HEK293 (cell line): ENCODE results near the gene AGFG1.

Experiments used
- CTCF ChIA-PET: fragments of 350-600 bp; formaldehyde crosslinking; extraction: SDS; loops from one replicate; lab custom pipeline; 2021; ENCODE audit warnings: antibody characterized with exemption; lab: Yijun Ruan, JAX
- POLR2A ChIA-PET: fragments of 300-600 bp; formaldehyde crosslinking; extraction: SDS; loops from one replicate; lab custom pipeline; 2020; ENCODE audit warnings: antibody characterized with exemption, inconsistent platforms; lab: Yijun Ruan, JAX
- H3K27ac ChIP-seq: fragments of 200-500 bp; sonication (Bioruptor generic); 2 replicates; pipeline ENCODE4 v1.5.1; 2014; ENCODE audit warnings: low read depth, low read length, control low read depth, inconsistent platforms; ENCODE audit errors: extremely low read depth
- H3K36me3 ChIP-seq, 2 experiments: fragments of 200-500 bp in 1 of 2; sonication (Bioruptor generic) in 1 of 2; 1 replicate in 1 of 2; 2 replicates in 1 of 2; pipeline ENCODE4 v1.5.1; 2014 to 2017; ENCODE audit warnings: inconsistent platforms in 2 of 2, low read length in 2 of 2; ENCODE audit not compliant: control insufficient read depth in 2 of 2, insufficient read depth in 1 of 2
- H3K4me1 ChIP-seq: fragments of 200-500 bp; sonication (Bioruptor generic); 2 replicates; pipeline ENCODE4 v1.5.1; 2014; ENCODE audit warnings: mild to moderate bottlenecking, low read length, inconsistent platforms; ENCODE audit not compliant: control insufficient read depth, insufficient read depth
- H3K4me3 ChIP-seq: 2 replicates; pipeline ENCODE4 v1.5.1; 2011; ENCODE audit warnings: low read depth, mild to moderate bottlenecking, control low read depth, low read length, moderate library complexity
- H3K9me3 ChIP-seq: fragments of 200-500 bp; sonication (Bioruptor generic); 2 replicates; pipeline ENCODE4 v1.5.1; 2014; ENCODE audit warnings: low read depth, low read length, inconsistent platforms; ENCODE audit not compliant: control insufficient read depth, insufficient read depth
- OSR2 ChIP-seq: fragments of 450-650 bp; formaldehyde crosslinking; IDR thresholded peaks from 2 replicates; pipeline ENCODE4 v1.5.1; 2016; ENCODE audit warnings: missing biosample characterization, missing genetic modification characterization
- OVOL3 ChIP-seq: fragments of 450-650 bp; formaldehyde crosslinking; IDR thresholded peaks from 2 replicates; pipeline ENCODE4 v1.5.1; 2016; ENCODE audit warnings: missing biosample characterization, missing genetic modification characterization
- RBAK ChIP-seq: fragments of 450-650 bp; formaldehyde crosslinking; IDR thresholded peaks from 2 replicates; pipeline ENCODE4 v1.5.1; 2016; ENCODE audit warnings: missing biosample characterization, missing genetic modification characterization
- SP2 ChIP-seq: fragments of 450-650 bp; formaldehyde crosslinking; IDR thresholded peaks from 2 replicates; pipeline ENCODE4 v1.5.1; 2016; ENCODE audit warnings: missing biosample characterization, missing genetic modification characterization
- SP7 ChIP-seq: fragments of 450-650 bp; formaldehyde crosslinking; IDR thresholded peaks from 2 replicates; pipeline ENCODE4 v1.5.1; 2016; ENCODE audit warnings: missing biosample characterization, missing genetic modification characterization
- ZBTB17 ChIP-seq: fragments of 450-650 bp; formaldehyde crosslinking; IDR thresholded peaks from 2 replicates; pipeline ENCODE4 v1.5.1; 2016; ENCODE audit warnings: missing biosample characterization, missing genetic modification characterization
- ZNF10 ChIP-seq: fragments of 450-650 bp; formaldehyde crosslinking; IDR thresholded peaks from 2 replicates; pipeline ENCODE4 v1.5.1; 2017; ENCODE audit warnings: missing biosample characterization, missing genetic modification characterization
- ZNF155 ChIP-seq: fragments of 450-650 bp; formaldehyde crosslinking; IDR thresholded peaks from 2 replicates; pipeline ENCODE4 v1.5.1; 2016; ENCODE audit warnings: missing biosample characterization, missing genetic modification characterization
- ZNF169 ChIP-seq: fragments of 450-650 bp; formaldehyde crosslinking; IDR thresholded peaks from 2 replicates; pipeline ENCODE4 v1.5.1; 2016; ENCODE audit warnings: missing biosample characterization, missing genetic modification characterization
- ZNF211 ChIP-seq: fragments of 450-650 bp; formaldehyde crosslinking; IDR thresholded peaks from 2 replicates; pipeline ENCODE4 v1.5.1; 2016; ENCODE audit warnings: low read depth, missing biosample characterization, missing genetic modification characterization
- ZNF302 ChIP-seq: fragments of 450-650 bp; formaldehyde crosslinking; IDR thresholded peaks from 2 replicates; pipeline ENCODE4 v1.5.1; 2016; ENCODE audit warnings: missing biosample characterization, missing genetic modification characterization, low read depth
- ZNF324 ChIP-seq: fragments of 450-650 bp; formaldehyde crosslinking; IDR thresholded peaks from 2 replicates; pipeline ENCODE4 v1.5.1; 2016; ENCODE audit warnings: missing biosample characterization, missing genetic modification characterization
- ZNF335 ChIP-seq: fragments of 450-650 bp; formaldehyde crosslinking; conservative IDR thresholded peaks from 2 replicates; pipeline ENCODE4 v1.5.1; 2016; ENCODE audit warnings: missing biosample characterization, missing genetic modification characterization
- ZNF394 ChIP-seq: fragments of 450-650 bp; formaldehyde crosslinking; IDR thresholded peaks from 2 replicates; pipeline ENCODE4 v1.5.1; 2016; ENCODE audit warnings: missing biosample characterization, missing genetic modification characterization, mild to moderate bottlenecking, moderate library complexity, borderline replicate concordance
- ZNF555 ChIP-seq: fragments of 450-650 bp; formaldehyde crosslinking; conservative IDR thresholded peaks from 2 replicates; pipeline ENCODE4 v1.5.1; 2017; ENCODE audit warnings: missing biosample characterization, mild to moderate bottlenecking, missing genetic modification characterization, inconsistent platforms
- ZXDB ChIP-seq: fragments of 450-650 bp; formaldehyde crosslinking; IDR thresholded peaks from 2 replicates; pipeline ENCODE4 v1.5.1; 2016; ENCODE audit warnings: missing biosample characterization, missing genetic modification characterization
- TF ChIP-seq, protein P1 (sequence below): fragments of 450-650 bp; formaldehyde crosslinking; IDR thresholded peaks from 2 replicates; pipeline ENCODE4 v1.5.1; 2016; ENCODE audit warnings: missing biosample characterization, missing genetic modification characterization
- TF ChIP-seq, protein P2 (sequence below): fragments of 450-650 bp; formaldehyde crosslinking; IDR thresholded peaks from 2 replicates; pipeline ENCODE4 v1.5.1; 2016; ENCODE audit warnings: missing biosample characterization, missing genetic modification characterization
- TF ChIP-seq, protein P3 (sequence below): fragments of 450-650 bp; formaldehyde crosslinking; IDR thresholded peaks from 2 replicates; pipeline ENCODE4 v1.5.1; 2016; ENCODE audit warnings: missing biosample characterization, missing genetic modification characterization
- TF ChIP-seq, protein P4 (sequence below): fragments of 450-650 bp; formaldehyde crosslinking; IDR thresholded peaks from 2 replicates; pipeline ENCODE4 v1.5.1; 2016; ENCODE audit warnings: missing biosample characterization, missing genetic modification characterization
- TF ChIP-seq, protein P5 (sequence below): fragments of 450-650 bp; formaldehyde crosslinking; IDR thresholded peaks from 2 replicates; pipeline ENCODE4 v1.5.1; 2016; ENCODE audit warnings: missing biosample characterization, missing genetic modification characterization
- TF ChIP-seq, protein P6 (sequence below): fragments of 450-650 bp; formaldehyde crosslinking; IDR thresholded peaks from 2 replicates; pipeline ENCODE4 v1.5.1; 2017; ENCODE audit warnings: missing biosample characterization, missing genetic modification characterization
- TF ChIP-seq, protein P7 (sequence below): fragments of 450-650 bp; formaldehyde crosslinking; IDR thresholded peaks from 2 replicates; pipeline ENCODE4 v1.5.1; 2016; ENCODE audit warnings: missing biosample characterization, missing genetic modification characterization, low read depth

AGFG1 gene

DNA sequence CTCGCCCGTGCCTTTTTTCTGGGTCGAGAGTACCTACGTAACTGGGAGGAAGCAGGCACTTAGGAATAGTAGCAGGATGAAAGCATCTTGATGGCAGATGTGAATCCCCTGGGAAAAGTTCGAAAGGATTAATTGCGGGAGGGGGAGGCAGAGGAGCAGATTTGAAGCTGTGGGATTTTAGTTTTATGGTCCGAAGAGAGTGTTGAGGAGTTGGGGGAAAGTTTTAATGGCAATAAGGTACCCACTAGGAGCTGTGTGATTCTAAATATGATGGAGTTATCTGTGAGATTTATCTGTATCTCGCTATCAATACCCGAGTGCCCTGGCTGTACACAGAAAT, 1.1 kb downstream of the AGFG1 start (continued):
- TF ChIP-seq, protein P1, sequence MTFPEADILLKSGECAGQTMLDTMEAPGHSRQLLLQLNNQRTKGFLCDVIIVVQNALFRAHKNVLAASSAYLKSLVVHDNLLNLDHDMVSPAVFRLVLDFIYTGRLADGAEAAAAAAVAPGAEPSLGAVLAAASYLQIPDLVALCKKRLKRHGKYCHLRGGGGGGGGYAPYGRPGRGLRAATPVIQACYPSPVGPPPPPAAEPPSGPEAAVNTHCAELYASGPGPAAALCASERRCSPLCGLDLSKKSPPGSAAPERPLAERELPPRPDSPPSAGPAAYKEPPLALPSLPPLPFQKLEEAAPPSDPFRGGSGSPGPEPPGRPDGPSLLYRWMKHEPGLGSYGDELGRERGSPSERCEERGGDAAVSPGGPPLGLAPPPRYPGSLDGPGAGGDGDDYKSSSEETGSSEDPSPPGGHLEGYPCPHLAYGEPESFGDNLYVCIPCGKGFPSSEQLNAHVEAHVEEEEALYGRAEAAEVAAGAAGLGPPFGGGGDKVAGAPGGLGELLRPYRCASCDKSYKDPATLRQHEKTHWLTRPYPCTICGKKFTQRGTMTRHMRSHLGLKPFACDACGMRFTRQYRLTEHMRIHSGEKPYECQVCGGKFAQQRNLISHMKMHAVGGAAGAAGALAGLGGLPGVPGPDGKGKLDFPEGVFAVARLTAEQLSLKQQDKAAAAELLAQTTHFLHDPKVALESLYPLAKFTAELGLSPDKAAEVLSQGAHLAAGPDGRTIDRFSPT (tag by site-specific recombination): no peak
- TF ChIP-seq SP7 (tag by site-specific recombination) (peak; percentile 43; the same call in 1 of the 2 replicates), ZNF302 (tag by site-specific recombination) (no peak), ZBTB17 (tag by site-specific recombination) (peak; percentile 59; the same call in 1 of the 2 replicates), ZXDB (no peak), OVOL3 (tag by site-specific recombination) (no peak), ZNF394 (tag by site-specific recombination) (peak; percentile 35; the same call in 1 of the 2 replicates), ZNF211 (tag by site-specific recombination) (no peak), SP2 (tag by site-specific recombination) (no peak; the same call in 1 of the 2 replicates), OSR2 (tag by site-specific recombination) (0 out of 2 replicates have a peak, but pooled peaks have one; percentile 19), ZNF10 (no peak), ZNF324 (tag by site-specific recombination) (no peak), ZNF335 (tag by site-specific recombination) (peak; percentile 53), ZNF169 (tag by site-specific recombination) (no peak)
- TF ChIP-seq, protein P2, sequence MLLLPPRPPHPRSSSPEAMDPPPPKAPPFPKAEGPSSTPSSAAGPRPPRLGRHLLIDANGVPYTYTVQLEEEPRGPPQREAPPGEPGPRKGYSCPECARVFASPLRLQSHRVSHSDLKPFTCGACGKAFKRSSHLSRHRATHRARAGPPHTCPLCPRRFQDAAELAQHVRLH (tag by site-specific recombination): no peak
- TF ChIP-seq, protein P3, sequence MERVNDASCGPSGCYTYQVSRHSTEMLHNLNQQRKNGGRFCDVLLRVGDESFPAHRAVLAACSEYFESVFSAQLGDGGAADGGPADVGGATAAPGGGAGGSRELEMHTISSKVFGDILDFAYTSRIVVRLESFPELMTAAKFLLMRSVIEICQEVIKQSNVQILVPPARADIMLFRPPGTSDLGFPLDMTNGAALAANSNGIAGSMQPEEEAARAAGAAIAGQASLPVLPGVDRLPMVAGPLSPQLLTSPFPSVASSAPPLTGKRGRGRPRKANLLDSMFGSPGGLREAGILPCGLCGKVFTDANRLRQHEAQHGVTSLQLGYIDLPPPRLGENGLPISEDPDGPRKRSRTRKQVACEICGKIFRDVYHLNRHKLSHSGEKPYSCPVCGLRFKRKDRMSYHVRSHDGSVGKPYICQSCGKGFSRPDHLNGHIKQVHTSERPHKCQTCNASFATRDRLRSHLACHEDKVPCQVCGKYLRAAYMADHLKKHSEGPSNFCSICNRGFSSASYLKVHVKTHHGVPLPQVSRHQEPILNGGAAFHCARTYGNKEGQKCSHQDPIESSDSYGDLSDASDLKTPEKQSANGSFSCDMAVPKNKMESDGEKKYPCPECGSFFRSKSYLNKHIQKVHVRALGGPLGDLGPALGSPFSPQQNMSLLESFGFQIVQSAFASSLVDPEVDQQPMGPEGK: no peak
- TF ChIP-seq, protein P4, sequence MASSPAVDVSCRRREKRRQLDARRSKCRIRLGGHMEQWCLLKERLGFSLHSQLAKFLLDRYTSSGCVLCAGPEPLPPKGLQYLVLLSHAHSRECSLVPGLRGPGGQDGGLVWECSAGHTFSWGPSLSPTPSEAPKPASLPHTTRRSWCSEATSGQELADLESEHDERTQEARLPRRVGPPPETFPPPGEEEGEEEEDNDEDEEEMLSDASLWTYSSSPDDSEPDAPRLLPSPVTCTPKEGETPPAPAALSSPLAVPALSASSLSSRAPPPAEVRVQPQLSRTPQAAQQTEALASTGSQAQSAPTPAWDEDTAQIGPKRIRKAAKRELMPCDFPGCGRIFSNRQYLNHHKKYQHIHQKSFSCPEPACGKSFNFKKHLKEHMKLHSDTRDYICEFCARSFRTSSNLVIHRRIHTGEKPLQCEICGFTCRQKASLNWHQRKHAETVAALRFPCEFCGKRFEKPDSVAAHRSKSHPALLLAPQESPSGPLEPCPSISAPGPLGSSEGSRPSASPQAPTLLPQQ (tag by site-specific recombination): no peak
- TF ChIP-seq, protein P5, sequence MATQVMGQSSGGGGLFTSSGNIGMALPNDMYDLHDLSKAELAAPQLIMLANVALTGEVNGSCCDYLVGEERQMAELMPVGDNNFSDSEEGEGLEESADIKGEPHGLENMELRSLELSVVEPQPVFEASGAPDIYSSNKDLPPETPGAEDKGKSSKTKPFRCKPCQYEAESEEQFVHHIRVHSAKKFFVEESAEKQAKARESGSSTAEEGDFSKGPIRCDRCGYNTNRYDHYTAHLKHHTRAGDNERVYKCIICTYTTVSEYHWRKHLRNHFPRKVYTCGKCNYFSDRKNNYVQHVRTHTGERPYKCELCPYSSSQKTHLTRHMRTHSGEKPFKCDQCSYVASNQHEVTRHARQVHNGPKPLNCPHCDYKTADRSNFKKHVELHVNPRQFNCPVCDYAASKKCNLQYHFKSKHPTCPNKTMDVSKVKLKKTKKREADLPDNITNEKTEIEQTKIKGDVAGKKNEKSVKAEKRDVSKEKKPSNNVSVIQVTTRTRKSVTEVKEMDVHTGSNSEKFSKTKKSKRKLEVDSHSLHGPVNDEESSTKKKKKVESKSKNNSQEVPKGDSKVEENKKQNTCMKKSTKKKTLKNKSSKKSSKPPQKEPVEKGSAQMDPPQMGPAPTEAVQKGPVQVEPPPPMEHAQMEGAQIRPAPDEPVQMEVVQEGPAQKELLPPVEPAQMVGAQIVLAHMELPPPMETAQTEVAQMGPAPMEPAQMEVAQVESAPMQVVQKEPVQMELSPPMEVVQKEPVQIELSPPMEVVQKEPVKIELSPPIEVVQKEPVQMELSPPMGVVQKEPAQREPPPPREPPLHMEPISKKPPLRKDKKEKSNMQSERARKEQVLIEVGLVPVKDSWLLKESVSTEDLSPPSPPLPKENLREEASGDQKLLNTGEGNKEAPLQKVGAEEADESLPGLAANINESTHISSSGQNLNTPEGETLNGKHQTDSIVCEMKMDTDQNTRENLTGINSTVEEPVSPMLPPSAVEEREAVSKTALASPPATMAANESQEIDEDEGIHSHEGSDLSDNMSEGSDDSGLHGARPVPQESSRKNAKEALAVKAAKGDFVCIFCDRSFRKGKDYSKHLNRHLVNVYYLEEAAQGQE (tag by site-specific recombination): no peak

DNA sequence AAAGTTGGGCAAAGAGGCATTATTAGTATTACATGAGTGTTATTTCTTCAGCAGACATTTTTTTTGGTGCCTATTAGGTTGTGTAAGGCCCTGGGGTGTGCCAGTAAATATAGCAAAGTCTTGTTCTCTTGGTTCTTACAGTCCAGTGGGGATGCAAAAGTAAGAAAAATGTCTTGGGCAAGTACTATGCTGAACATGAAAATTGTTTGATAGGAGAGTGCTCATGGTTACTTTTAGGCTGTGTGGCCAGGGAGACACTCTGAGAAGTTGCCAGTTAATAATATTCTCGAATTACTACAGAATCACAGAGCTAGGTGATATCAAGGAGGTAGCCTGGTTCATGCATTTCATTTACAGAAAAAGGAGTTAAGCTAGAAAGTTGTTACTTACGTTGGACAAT, 1.9 kb downstream of the AGFG1 start:
- CTCF ChIA-PET: interaction anchor here (0.6 to 2.0 kb wide), 7 partner anchors 8 to 1207 kb away, joined by 3 to 6 read pairs (median 3); no protein-coding TSS in a partner anchor
- POLR2A ChIA-PET: interaction anchor here (1.2 kb wide), 1 partner anchor 68 kb away, joined by 7 read pairs; no protein-coding TSS in a partner anchor
- no peak for TF ChIP-seq ZNF155 (tag by site-specific recombination)
- TF ChIP-seq, protein P6, sequence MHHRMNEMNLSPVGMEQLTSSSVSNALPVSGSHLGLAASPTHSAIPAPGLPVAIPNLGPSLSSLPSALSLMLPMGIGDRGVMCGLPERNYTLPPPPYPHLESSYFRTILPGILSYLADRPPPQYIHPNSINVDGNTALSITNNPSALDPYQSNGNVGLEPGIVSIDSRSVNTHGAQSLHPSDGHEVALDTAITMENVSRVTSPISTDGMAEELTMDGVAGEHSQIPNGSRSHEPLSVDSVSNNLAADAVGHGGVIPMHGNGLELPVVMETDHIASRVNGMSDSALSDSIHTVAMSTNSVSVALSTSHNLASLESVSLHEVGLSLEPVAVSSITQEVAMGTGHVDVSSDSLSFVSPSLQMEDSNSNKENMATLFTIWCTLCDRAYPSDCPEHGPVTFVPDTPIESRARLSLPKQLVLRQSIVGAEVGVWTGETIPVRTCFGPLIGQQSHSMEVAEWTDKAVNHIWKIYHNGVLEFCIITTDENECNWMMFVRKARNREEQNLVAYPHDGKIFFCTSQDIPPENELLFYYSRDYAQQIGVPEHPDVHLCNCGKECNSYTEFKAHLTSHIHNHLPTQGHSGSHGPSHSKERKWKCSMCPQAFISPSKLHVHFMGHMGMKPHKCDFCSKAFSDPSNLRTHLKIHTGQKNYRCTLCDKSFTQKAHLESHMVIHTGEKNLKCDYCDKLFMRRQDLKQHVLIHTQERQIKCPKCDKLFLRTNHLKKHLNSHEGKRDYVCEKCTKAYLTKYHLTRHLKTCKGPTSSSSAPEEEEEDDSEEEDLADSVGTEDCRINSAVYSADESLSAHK (tag by site-specific recombination): no peak
- no peak for TF ChIP-seq ZNF555 (tag by site-specific recombination)
- TF ChIP-seq RBAK: no peak
- TF ChIP-seq, protein P7, sequence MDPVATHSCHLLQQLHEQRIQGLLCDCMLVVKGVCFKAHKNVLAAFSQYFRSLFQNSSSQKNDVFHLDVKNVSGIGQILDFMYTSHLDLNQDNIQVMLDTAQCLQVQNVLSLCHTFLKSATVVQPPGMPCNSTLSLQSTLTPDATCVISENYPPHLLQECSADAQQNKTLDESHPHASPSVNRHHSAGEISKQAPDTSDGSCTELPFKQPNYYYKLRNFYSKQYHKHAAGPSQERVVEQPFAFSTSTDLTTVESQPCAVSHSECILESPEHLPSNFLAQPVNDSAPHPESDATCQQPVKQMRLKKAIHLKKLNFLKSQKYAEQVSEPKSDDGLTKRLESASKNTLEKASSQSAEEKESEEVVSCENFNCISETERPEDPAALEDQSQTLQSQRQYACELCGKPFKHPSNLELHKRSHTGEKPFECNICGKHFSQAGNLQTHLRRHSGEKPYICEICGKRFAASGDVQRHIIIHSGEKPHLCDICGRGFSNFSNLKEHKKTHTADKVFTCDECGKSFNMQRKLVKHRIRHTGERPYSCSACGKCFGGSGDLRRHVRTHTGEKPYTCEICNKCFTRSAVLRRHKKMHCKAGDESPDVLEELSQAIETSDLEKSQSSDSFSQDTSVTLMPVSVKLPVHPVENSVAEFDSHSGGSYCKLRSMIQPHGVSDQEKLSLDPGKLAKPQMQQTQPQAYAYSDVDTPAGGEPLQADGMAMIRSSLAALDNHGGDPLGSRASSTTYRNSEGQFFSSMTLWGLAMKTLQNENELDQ: no peak

More for the DNA sequence above, 1.9 kb downstream of the AGFG1 start:
- peak overlapping the region; percentile 90 for H3K4me3 ChIP-seq
- no peaks in the 10 kb centered on the region for H3K36me3 ChIP-seq
- no peak overlapping the region for H3K27ac ChIP-seq
- H3K9me3 ChIP-seq: no peaks in the 10 kb centered on the region
- H3K4me1 ChIP-seq: peaks cover 10% of the 10 kb centered on the region
